GM19438 (cell line): ENCODE data around the gene DMRT3.
"Not testable (repeated sequence)": the region's sequence is repeated elsewhere in the genome, so short reads cannot be mapped to it uniquely, and the experiment has no call there.

Experiments
- ATAC-seq: cut with Tn5 transposase; IDR thresholded peaks from one replicate; pipeline ENCODE4 v1.9.1; 2021; ENCODE audit warnings: low read depth; ENCODE audit not compliant: unreplicated experiment

Gene DMRT3

GRCh38 chr9:998299-999110 is 22.1 kb downstream of the DMRT3 start:
- not testable (repeated sequence) for ATAC-seq

DNA sequence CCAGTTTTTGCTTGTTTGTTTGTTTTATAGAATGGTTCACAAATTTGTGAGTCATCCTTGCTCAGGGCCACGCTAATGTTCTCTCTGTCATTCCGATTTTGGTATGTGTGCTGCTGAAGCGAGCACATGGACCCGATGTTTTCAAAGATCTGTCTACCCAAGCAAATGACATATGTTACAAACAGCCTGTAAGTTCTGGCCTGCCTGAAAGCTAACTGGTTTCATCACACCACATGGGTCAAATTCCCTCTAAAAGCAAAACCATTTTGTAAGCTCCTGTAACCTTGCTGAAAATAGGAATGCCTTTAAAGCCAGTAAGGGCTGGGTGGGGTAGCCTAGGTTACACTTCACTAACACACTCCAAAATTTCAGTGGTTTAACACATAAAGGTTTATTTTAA is 25.4 kb downstream of the DMRT3 start:
- ATAC-seq: no peak

- no peak for ATAC-seq
Observed at GRCh38 chr9:1002678-1003077, 26.2 kb downstream of the DMRT3 start.

DNA sequence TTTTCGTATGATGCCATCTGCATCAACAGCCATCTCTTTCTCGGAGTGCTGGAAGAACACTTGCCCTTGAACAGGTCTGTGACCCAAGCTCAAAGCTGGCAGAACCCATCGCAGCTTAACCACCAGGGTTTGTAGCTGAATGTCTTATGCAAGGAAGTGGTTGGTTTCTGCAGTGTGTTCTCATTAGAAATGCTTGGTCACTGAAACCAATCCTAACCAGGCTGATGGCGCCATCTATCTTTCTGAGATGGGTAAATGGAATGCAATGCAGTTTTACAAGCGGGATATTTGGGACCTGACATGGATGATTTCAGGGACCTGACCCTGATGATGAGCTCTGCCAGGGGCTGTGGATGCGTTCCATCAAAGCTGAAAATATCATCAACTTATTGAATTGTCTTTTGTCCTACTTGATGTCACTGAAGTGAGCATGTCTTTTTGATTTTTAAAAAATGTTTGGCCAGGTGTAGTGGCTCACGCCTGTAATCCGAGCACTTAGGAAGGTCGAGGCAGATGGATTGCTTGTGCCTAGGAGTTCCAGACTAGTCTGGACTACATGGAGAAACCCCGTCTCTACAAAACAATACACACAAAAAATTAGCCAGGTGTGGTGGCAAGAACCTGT is 28.7 kb downstream of the DMRT3 start:
- peak; percentile 57 for ATAC-seq

DNA sequence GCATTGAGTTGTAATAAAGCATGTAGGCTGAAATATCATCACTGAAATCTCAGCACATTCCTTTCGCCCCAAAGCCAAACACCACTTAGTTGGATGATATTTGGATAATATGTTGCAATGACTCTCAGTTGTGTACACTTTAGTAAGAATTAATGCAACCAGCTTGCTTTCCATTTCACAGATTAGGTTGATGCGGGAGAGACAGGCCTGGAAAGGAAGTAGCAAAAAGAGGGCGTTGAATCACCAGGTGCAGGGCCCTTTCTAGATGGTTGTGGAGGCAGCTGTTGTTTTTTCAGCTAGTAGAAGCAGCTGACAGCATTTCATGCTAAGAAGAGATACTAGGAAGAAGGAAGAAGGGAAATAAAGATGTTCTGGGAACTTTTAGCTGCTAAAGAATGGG is 30.9 kb downstream of the DMRT3 start:
- no peak for ATAC-seq

- ATAC-seq: no peak
Observed at GRCh38 chr9:1008216-1008615, 31.8 kb downstream of the DMRT3 start.

DNA sequence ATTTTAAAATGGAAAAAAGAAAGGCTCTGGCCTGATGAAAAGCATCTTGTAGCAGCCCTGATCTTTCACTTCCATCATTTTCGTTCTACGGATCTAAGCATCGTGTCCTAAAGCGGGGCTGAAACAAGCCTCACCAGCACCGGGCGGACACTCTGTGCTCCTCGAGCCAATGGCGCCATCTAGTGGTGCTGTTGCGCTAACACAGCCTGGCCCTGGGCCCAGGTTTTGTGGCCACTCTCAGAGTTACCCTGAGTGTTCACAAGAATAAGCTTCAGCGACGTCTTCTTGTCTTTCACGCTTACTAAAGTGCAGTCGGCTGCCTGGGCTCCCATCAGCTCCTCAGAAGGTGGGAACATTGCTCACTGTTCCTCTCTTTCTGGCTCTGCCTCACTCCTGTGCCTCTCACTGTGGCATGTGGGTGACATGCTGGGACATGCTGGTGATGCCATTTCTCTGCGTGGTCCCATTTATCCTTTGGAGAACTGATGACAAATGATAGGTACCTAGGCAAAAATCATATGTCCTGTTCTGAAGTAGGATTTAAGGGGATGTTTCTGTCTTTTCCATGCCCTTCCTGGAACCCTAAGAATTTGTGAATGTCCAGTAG is 32.7 kb downstream of the DMRT3 start:
- ATAC-seq: peak; percentile 90

GRCh38 chr9:1013021-1013420 is 36.6 kb downstream of the DMRT3 start:
- ATAC-seq: no peak

- no peak for ATAC-seq
Observed at GRCh38 chr9:1014225-1014624, 37.8 kb downstream of the DMRT3 start.

DNA sequence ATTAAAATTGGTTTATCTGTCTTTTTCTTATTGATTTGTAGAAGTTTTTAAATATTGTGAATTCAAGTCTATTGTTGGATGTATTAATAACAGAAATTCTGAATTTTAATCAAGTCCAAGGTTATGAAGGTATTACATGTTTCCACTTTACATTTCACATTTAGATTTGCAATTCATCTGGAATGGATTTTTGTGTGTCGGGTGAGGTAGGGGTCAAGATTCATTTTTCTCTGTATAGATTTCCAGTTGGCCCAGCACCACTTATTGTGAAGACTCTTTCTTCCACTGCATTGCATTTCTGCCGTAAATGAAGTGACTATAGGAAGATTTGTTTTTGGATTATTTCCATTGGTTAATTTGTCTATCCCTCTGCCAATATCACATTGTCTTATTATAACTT is 38.2 kb downstream of the DMRT3 start:
- ATAC-seq: no peak

- no peak for ATAC-seq
Observed at GRCh38 chr9:1018121-1018520, 41.7 kb downstream of the DMRT3 start.

GRCh38 chr9:1024112-1024511 is 47.7 kb downstream of the DMRT3 start:
- ATAC-seq: no peak

GRCh38 chr9:1025131-1025530 is 48.7 kb downstream of the DMRT3 start:
- ATAC-seq: no peak

DNA sequence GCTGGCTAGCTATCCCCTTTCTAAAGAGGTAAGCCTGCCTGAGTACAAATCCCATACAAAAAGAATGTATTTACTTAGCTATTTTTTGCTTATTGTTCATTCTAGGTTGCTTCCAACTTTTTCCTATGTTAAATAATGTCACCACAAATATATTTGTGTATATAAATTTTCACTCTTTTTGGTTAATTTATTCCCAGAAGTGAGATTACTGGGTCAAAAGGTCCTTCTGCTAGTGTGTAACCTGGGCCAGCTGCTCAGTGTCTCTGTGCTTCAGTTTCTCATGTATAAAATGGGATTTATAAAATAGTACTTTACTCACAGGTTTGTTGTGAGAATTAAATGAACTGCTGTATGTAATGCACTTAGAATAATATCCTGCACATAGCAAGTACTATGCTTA is 49.8 kb downstream of the DMRT3 start:
- ATAC-seq: no peak

DNA sequence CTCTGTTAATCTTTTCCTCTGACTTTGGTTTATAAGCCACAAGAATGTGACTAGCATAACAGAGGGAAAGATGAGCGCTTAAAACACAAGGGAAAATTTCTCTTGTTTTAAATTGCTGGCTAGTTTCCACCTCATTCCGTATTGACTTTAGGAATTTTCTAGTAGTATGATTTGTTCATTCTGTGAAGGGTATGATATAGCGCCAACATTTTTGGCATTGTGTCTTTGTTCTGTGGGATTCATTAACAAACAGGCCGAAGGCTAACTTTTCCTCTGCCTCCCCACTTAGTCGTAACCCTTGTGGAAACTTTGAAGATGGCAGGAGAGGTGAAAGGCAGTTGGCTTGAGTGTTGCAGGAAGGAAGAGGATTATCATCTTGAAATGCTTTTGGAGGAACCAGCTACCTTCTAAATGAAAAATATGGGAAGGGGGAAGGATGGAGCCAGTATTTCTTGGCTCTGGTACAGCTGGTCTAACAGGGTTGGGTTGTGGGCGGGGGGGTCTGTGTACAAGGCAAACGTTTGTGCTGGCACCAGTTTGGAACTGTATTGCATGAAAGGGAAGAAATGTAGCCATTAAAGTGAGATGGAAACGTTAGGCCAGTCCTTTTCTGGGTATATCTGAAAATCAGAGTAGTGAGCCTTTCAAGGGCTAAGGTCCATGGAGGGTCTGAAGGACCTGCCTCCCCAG is 52.2 kb downstream of the DMRT3 start:
- no peak for ATAC-seq

GRCh38 chr9:1031951-1032601 is 55.6 kb downstream of the DMRT3 start:
- ATAC-seq: no peak

DNA sequence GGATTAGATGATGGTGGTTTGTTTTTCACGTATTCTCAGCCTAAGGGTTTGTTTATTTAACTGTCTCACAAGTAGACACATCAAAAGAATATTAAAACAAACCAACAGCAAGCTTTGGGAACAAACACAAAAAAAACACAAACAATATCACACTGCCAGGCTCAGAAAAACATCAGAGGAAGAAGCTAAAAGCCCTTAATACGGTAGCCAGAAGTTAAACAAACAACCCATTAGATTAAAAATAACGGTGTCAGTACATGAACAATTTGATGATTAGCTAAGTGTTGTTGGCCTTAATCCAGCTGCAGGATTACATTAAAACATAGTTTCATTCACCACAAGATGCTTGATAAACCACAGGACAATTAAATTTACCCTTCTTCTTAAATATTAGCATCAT is 57.8 kb downstream of the DMRT3 start:
- no peak for ATAC-seq

- no peak for ATAC-seq
Observed at GRCh38 chr9:1039589-1039988, 63.1 kb downstream of the DMRT3 start.
